ENCODE results near the gene NEURL3. TPM values are rescaled to one million over a fixed set of nuclear protein-coding genes. Genes with fewer than 3 reads are reported as not detected.

The NEURL3 gene
- total and polyA plus RNA-seq, 2 experiments from 2014 or later = 1.8 to 8.1 TPM

- Histone ChIP-seq H3K79me2 (no peaks in the 10 kb centered on the region), H4K20me1 (ENCODE audit: insufficient read depth, poor library complexity, severe bottlenecking) (no peaks in the 10 kb centered on the region), H3K4me3 (no peak overlapping the region), H3K4me2 (no peak overlapping the region), H3K36me3 (replicated peaks; ENCODE audit: insufficient read depth, low read depth) (no peaks in the 10 kb centered on the region), H3K9me3 (ENCODE audit: low read depth) (no peaks in the 10 kb centered on the region), H3K9me2 (replicated peaks; ENCODE audit: insufficient read depth) (no peaks in the 10 kb centered on the region), H3K4me1 (ENCODE audit: insufficient read depth) (no peaks in the 10 kb centered on the region), H2AFZ (no peak overlapping the region), H3K27me3 (no peaks in the 10 kb centered on the region), H3K27ac (no peak overlapping the region)
- WGBS (ENCODE audit: low lambda C conversion rate, missing lambda C conversion rate) = 95% methylated on average over 14 of the region's 14 CpGs
- TF ChIP-seq EZH2 (IDR thresholded peaks at IDR 0.05; ENCODE audit: borderline replicate concordance) = no peak
- no peak for TF ChIP-seq CTCF (IDR thresholded peaks at IDR 0.05; ENCODE audit: poor library complexity)
- TF ChIP-seq EZH2phosphoT487 (IDR thresholded peaks at IDR 0.05; ENCODE audit: low read depth, severe bottlenecking, unreplicated experiment) = no peak
- DNase-seq (ENCODE audit: low spot score) = no peak
These were observed 45.8 kb upstream of the NEURL3 start for GRCh38 chr2:96550787-96551604.

- Histone ChIP-seq H3K4me3 (no peak overlapping the region), H3K36me3 (replicated peaks; ENCODE audit: insufficient read depth, low read depth) (no peaks in the 10 kb centered on the region)
- TF ChIP-seq EZH2 (IDR thresholded peaks at IDR 0.05; ENCODE audit: borderline replicate concordance) (no peak), EZH2phosphoT487 (IDR thresholded peaks at IDR 0.05; ENCODE audit: low read depth, severe bottlenecking, unreplicated experiment) (no peak), CTCF (IDR thresholded peaks at IDR 0.05; ENCODE audit: poor library complexity) (peak; percentile 29)
These were observed 45.0 kb upstream of the NEURL3 start for GRCh38 chr2:96549967-96550786.

GRCh38 chr2:96549466-96549785 is 44.3 kb upstream of the NEURL3 start:
- H3K4me2 ChIP-seq = no peak overlapping the region
- H3K4me3 ChIP-seq = no peak overlapping the region
- TF ChIP-seq EZH2phosphoT487 (IDR thresholded peaks at IDR 0.05; ENCODE audit: low read depth, severe bottlenecking, unreplicated experiment) (no peak), EZH2 (IDR thresholded peaks at IDR 0.05; ENCODE audit: borderline replicate concordance) (no peak), CTCF (IDR thresholded peaks at IDR 0.05; ENCODE audit: poor library complexity) (no peak)
- no peaks in the 10 kb centered on the region for H3K79me2 ChIP-seq
- no peaks in the 10 kb centered on the region for H3K27me3 ChIP-seq
- no peaks in the 10 kb centered on the region for H3K9me2 ChIP-seq (replicated peaks; ENCODE audit: insufficient read depth)
- H2AFZ ChIP-seq = no peak overlapping the region
- DNase-seq (ENCODE audit: low spot score) = peak; percentile 3
- H4K20me1 ChIP-seq (ENCODE audit: insufficient read depth, poor library complexity, severe bottlenecking) = no peaks in the 10 kb centered on the region
- H3K9me3 ChIP-seq (ENCODE audit: low read depth) = no peaks in the 10 kb centered on the region
- no peaks in the 10 kb centered on the region for H3K36me3 ChIP-seq (replicated peaks; ENCODE audit: insufficient read depth, low read depth)
- H3K4me1 ChIP-seq (ENCODE audit: insufficient read depth) = no peaks in the 10 kb centered on the region
- WGBS (ENCODE audit: low lambda C conversion rate, missing lambda C conversion rate) = 94% methylated on average over 4 of the region's 4 CpGs
- no peak overlapping the region for H3K27ac ChIP-seq

More at GRCh38 chr2:96549967-96550786, 45.0 kb upstream of the NEURL3 start:
- 90% methylated on average over 37 of the region's 61 CpGs for WGBS (ENCODE audit: low lambda C conversion rate, missing lambda C conversion rate)
- Histone ChIP-seq H3K4me2 (no peak overlapping the region), H3K9me3 (ENCODE audit: low read depth) (no peaks in the 10 kb centered on the region), H3K9me2 (replicated peaks; ENCODE audit: insufficient read depth) (no peaks in the 10 kb centered on the region), H3K4me1 (ENCODE audit: insufficient read depth) (no peaks in the 10 kb centered on the region), H2AFZ (no peak overlapping the region), H3K27me3 (no peaks in the 10 kb centered on the region), H3K27ac (no peak overlapping the region), H4K20me1 (ENCODE audit: insufficient read depth, poor library complexity, severe bottlenecking) (no peaks in the 10 kb centered on the region), H3K79me2 (no peaks in the 10 kb centered on the region)
- DNase-seq (ENCODE audit: low spot score) = peak; percentile 54
